Iris pigment epithelial cell (primary cell): ENCODE results near the gene SPRING1.
A peak's percentile ranks its signal among the peaks of the same experiment; 100 is the strongest.

Experiments used
- DNase-seq: peaks from one replicate; pipeline ENCODE4 v3.0.0-alpha.2; 2011; ENCODE audit warnings: low read depth

The SPRING1 gene

GRCh38 chr12:116708826-116709756 is 28.8 kb downstream of the SPRING1 start:
- peak; percentile 31 for DNase-seq

- DNase-seq, result no peak
These were observed 30.1 kb downstream of the SPRING1 start for GRCh38 chr12:116707751-116708150.

DNA sequence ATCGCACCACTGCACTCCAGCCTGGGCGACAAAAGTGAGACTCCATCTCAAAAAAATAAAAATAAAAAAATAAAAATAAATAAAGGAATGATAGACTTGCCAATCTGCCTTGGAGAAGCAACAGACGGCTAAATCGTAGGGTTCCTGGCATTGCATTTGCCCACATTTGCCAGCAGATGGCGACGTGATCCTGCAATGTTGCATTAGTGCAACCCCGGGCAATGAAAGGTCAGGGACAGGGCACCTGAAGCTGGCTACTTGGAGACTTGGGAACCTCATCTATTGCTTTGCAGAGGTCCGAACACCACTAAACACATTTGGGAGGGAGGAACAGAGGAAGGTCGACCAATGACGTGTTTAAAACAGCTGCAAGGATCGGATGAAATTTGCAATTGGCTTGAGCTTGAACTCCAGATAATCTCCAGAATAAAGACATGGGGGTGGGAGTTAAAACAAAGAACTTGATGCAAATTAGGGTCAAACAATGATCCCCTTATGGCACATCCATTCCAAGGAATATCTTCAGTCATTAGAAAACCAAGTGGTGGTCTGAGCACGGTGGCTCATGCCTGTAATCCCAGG is 34.6 kb downstream of the SPRING1 start:
- peak; percentile 54 for DNase-seq

- no peak for DNase-seq
These were observed 36.4 kb downstream of the SPRING1 start for GRCh38 chr12:116701432-116701831.

DNA sequence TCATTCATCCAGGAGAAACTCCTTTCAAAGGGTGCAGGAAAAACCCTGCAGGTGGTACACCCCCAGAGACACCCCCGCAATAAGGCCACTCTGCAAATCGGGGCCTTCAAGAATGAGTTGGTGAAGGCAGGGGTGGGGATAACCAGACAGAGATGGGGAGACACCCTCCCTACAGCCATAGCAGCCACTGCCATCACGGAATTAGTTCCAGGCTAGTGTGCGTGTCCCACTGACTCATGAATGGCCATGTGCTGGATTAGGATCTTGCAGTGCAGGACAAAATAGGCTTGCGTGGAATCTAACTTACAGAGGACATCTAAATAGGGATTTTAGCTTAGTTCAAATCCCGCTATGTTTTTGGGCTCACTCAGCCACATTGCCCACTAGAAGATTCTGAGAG is 37.8 kb downstream of the SPRING1 start:
- DNase-seq, result no peak

- DNase-seq, result no peak
These were observed 39.3 kb downstream of the SPRING1 start for GRCh38 chr12:116698554-116699075.

- no peak for DNase-seq
These were observed 39.8 kb downstream of the SPRING1 start for GRCh38 chr12:116698116-116698515.

GRCh38 chr12:116697716-116698115 is 40.2 kb downstream of the SPRING1 start:
- DNase-seq, result no peak

GRCh38 chr12:116697305-116697704 is 40.6 kb downstream of the SPRING1 start:
- no peak for DNase-seq

- DNase-seq, result no peak
These were observed 42.5 kb downstream of the SPRING1 start for GRCh38 chr12:116695464-116695725.

- DNase-seq, result no peak
These were observed 43.0 kb downstream of the SPRING1 start for GRCh38 chr12:116694653-116695463.

- DNase-seq, result no peak
These were observed 44.3 kb downstream of the SPRING1 start for GRCh38 chr12:116693286-116694227.

GRCh38 chr12:116692605-116693004 is 45.3 kb downstream of the SPRING1 start:
- DNase-seq, result no peak

GRCh38 chr12:116691636-116692035 is 46.2 kb downstream of the SPRING1 start:
- DNase-seq, result no peak

DNA sequence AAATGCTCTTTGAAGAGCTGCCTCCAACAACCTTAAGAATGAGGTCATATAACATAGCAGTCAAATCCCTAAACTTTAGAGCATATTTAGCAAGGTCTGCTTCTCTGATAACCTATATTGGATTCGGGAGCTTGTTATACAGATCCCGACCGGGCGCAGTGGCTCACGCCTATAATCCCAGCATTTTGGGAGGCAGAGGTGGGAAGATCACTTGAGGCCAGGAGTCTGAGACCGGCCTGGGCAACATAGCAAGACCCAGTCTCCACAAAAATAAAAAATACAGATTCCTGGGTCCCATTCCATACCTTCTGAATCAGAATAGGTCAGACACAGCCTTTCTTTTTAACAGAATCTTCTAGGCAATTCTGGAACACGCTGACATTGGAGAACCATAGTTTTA is 46.7 kb downstream of the SPRING1 start:
- no peak for DNase-seq

- no peak for DNase-seq
These were observed 47.7 kb downstream of the SPRING1 start for GRCh38 chr12:116689979-116690744.

GRCh38 chr12:116689521-116689920 is 48.3 kb downstream of the SPRING1 start:
- no peak for DNase-seq
